ENCODE results near the gene SEMA7A. TPM values are rescaled to one million over a fixed set of nuclear protein-coding genes. Genes with fewer than 3 reads are reported as not detected.

SEMA7A gene
- total RNA-seq, 4 donors from 2014 or later = 31.8 to 35.6 (median 33.8) TPM

- DNase-seq (ENCODE audit: low spot score in 2 of 2) = no peak
- TF ChIP-seq EP300 (IDR thresholded peaks at IDR 0.05) = no peak
- Histone ChIP-seq H3K9me3 (no peaks in the 10 kb centered on the region), H3K4me3 (no peak overlapping the region), H3K27me3 (no peaks in the 10 kb centered on the region), H3K27ac (no peak overlapping the region), H3K36me3 (no peaks in the 10 kb centered on the region), H3K4me1 (peaks cover 0 to 39% (median 18%) of the 10 kb centered on the region in 4 donors)
- WGBS, 2 donors = 90 to 95% methylated on average over 8 to 13 of the region's 13 CpGs
Measured at GRCh38 chr15:74387141-74387541, 46.6 kb downstream of the SEMA7A start.

- H3K4me3 ChIP-seq = no peak overlapping the region
- 61 to 76% methylated on average over 15 of the region's 15 CpGs for WGBS, 2 donors
- no peaks in the 10 kb centered on the region for H3K36me3 ChIP-seq
- no peak overlapping the region for H3K27ac ChIP-seq
- peaks cover 0 to 40% (median 18%) of the 10 kb centered on the region in 4 donors for H3K4me1 ChIP-seq
- no peak for DNase-seq (ENCODE audit: low spot score in 2 of 2)
- no peaks in the 10 kb centered on the region for H3K9me3 ChIP-seq
- H3K27me3 ChIP-seq = no peaks in the 10 kb centered on the region
- TF ChIP-seq POLR2A (IDR thresholded peaks at IDR 0.05) = no peak
- TF ChIP-seq EP300 (IDR thresholded peaks at IDR 0.05) = no peak
Measured at GRCh38 chr15:74386496-74387140, 47.1 kb downstream of the SEMA7A start.

GRCh38 chr15:74385733-74386132, 48.0 kb downstream of the SEMA7A start:
- WGBS, 2 donors = 74 to 83% methylated on average over 6 of the region's 6 CpGs
- Histone ChIP-seq H3K27ac (peak overlapping the region in 2 of 4 donors; percentile 29 to 75), H3K36me3 (no peaks in the 10 kb centered on the region), H3K4me3 (no peak overlapping the region), H3K4me1 (peaks cover 0 to 40% (median 18%) of the 10 kb centered on the region in 4 donors), H3K27me3 (no peaks in the 10 kb centered on the region), H3K9me3 (no peaks in the 10 kb centered on the region)
- no peak for DNase-seq (ENCODE audit: low spot score in 2 of 2)
- no peak for TF ChIP-seq POLR2A (IDR thresholded peaks at IDR 0.05)
- no peak for TF ChIP-seq EP300 (IDR thresholded peaks at IDR 0.05)
- TF ChIP-seq, protein P1, sequence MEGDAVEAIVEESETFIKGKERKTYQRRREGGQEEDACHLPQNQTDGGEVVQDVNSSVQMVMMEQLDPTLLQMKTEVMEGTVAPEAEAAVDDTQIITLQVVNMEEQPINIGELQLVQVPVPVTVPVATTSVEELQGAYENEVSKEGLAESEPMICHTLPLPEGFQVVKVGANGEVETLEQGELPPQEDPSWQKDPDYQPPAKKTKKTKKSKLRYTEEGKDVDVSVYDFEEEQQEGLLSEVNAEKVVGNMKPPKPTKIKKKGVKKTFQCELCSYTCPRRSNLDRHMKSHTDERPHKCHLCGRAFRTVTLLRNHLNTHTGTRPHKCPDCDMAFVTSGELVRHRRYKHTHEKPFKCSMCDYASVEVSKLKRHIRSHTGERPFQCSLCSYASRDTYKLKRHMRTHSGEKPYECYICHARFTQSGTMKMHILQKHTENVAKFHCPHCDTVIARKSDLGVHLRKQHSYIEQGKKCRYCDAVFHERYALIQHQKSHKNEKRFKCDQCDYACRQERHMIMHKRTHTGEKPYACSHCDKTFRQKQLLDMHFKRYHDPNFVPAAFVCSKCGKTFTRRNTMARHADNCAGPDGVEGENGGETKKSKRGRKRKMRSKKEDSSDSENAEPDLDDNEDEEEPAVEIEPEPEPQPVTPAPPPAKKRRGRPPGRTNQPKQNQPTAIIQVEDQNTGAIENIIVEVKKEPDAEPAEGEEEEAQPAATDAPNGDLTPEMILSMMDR (IDR thresholded peaks at IDR 0.05) = no peak

DNA sequence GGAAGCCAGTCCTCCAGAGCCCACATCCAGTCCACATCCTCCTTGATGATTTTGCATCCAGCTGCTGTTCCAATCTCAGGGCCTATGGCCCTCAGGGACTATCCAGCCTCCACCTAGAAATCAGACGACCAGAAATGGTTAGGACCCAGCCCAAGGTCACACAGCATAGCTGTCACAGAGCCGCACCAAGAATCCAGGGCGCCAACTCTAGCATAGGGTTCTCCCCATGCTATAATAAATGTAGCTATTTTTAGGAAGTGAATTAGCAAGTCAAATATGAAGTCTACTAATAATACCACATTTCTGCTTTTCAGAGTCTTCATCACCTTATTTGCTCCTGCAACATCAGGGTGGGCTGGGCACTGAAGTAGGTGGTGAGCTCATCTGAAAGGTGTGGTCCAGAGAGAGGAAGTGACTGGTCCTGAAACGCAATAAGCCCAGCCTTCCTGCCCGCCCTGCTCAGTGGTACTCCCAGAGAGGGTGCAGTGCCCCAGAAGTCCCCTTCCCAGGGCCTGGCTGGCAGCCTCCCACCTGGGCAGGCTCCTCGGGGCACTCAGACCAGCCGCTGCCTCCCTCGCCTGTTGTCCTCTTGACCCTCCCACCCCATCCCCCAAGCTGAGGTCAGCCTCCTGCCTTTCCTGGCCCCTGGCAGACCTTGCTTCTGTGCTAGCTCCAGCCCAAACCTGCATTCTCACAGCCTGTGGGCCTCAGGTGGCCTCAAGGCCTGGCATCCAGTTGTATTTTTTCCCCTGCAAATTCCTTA, 48.7 kb downstream of the SEMA7A start:
- WGBS, 2 donors = 37 to 59% methylated on average over 6 to 7 of the region's 8 CpGs
- Histone ChIP-seq H3K27me3 (no peaks in the 10 kb centered on the region), H3K27ac (peak overlapping the region in 2 of 4 donors; percentile 29 to 75), H3K4me3 (no peak overlapping the region), H3K4me1 (peaks cover 0 to 40% (median 18%) of the 10 kb centered on the region in 4 donors), H3K36me3 (no peaks in the 10 kb centered on the region), H3K9me3 (no peaks in the 10 kb centered on the region)
- no peak for DNase-seq (ENCODE audit: low spot score in 2 of 2)
- TF ChIP-seq, protein P1 (IDR thresholded peaks at IDR 0.05) = no peak

DNA sequence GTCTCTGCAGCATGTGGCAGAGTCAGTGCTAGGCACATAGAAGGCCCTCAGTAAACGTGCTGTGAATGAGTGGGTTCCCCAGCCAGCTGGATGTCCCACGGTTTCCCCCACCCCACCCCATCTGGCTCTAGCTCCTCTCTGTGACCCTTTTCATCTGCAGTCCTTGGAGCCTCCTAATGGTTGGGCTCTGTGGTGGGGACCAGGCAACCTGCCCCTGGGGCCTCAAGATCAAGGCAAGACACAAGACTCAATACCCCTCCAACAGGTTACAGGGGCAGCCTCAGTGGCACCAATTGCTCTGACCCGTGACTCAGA, 49.2 kb downstream of the SEMA7A start:
- H3K4me1 ChIP-seq = peaks cover 0 to 40% (median 18%) of the 10 kb centered on the region in 4 donors
- H3K4me3 ChIP-seq = no peak overlapping the region
- TF ChIP-seq EP300 (IDR thresholded peaks at IDR 0.05) (no peak), POLR2A (IDR thresholded peaks at IDR 0.05) (no peak)
- TF ChIP-seq, protein P1 (IDR thresholded peaks at IDR 0.05) = no peak
- no peaks in the 10 kb centered on the region for H3K36me3 ChIP-seq
- DNase-seq (ENCODE audit: low spot score in 2 of 2) = no peak
- H3K27ac ChIP-seq = peak overlapping the region in 1 of 4 donors; percentile 75
- no peaks in the 10 kb centered on the region for H3K9me3 ChIP-seq
- 36 to 56% methylated on average over 3 of the region's 3 CpGs for WGBS, 2 donors
- no peaks in the 10 kb centered on the region for H3K27me3 ChIP-seq

Data from tibial nerve (tissue), 4 donors.